ENCODE results near the gene PPP1R7.

Gene PPP1R7

DNA sequence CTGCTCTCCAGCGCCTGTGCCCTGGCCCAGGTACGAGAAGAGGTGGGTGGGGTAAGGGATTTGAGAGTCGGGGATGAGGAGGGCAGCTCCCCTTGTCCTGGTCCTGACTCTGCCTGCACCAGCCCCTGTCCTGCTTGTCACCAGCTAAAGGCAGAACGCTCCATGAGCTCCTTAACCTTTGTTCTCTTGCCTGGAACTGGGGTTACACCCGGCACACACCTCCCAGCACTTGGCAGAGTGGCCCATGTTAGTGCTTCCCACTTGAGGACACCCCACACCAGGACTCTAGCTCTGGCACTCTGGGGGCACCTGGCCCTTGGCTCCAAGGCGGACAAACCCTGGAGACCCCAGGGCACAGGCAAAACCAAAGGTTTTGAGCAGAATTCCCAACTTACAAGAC lies 57.4 kb downstream of the PPP1R7 start:
- H3K4me3 Mint-ChIP-seq = no peak overlapping the region
- H3K4me1 Mint-ChIP-seq = no peaks in the 10 kb centered on the region
- no peak for TF ChIP-seq CTCF (IDR thresholded peaks at IDR 0.05; ENCODE audit: unreplicated experiment in 3 of 3)
- no peaks in the 10 kb centered on the region for H3K9me3 Mint-ChIP-seq
- H3K36me3 Mint-ChIP-seq (ENCODE audit: low read depth) = no peaks in the 10 kb centered on the region
- H3K27me3 Mint-ChIP-seq (ENCODE audit: low read depth) = peaks cover 11% of the 10 kb centered on the region
- no peak overlapping the region for H3K27ac Mint-ChIP-seq

DNA sequence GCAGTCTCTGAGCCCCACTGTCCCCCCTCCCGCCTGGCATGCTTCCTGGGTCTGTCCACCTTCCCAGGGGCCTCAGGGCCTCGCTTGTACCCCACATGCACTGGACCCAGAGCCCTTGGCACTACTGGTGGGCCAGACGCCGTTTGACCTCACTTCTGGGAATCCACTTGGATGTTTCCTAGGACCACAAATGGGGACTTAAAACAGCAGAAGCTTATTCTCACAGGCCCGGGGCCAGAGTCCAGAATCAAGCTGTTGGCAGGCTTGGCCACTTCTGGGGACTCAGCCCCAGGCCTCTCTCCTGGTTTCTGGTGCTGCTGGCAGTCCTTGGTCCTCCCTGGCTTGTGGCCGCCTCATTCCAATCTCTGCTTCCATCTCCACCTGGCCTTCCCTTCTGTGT lies 57.8 kb downstream of the PPP1R7 start:
- Mint-ChIP-seq H3K4me1 (no peaks in the 10 kb centered on the region), H3K4me3 (no peak overlapping the region), H3K27ac (no peak overlapping the region), H3K9me3 (no peaks in the 10 kb centered on the region), H3K27me3 (ENCODE audit: low read depth) (peaks cover 11% of the 10 kb centered on the region), H3K36me3 (ENCODE audit: low read depth) (no peaks in the 10 kb centered on the region)
- no peak for TF ChIP-seq CTCF (IDR thresholded peaks at IDR 0.05; ENCODE audit: unreplicated experiment in 3 of 3)

DNA sequence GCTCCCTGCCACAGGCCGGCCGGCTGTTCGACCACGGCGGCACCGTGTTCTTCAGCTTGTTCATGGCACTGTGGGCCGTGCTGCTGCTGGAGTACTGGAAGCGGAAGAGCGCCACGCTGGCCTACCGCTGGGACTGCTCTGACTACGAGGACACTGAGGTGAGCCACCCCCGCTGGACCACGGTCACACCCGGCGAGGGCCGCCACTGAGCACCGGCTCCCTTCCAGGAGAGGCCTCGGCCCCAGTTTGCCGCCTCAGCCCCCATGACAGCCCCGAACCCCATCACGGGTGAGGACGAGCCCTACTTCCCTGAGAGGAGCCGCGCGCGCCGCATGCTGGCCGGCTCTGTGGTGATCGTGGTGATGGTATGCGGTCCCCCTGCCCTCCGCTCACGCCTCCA lies 59.0 kb downstream of the PPP1R7 start:
- no peak for TF ChIP-seq CTCF (IDR thresholded peaks at IDR 0.05; ENCODE audit: unreplicated experiment in 3 of 3)
- H3K9me3 Mint-ChIP-seq = no peaks in the 10 kb centered on the region
- no peak overlapping the region for H3K27ac Mint-ChIP-seq
- no peaks in the 10 kb centered on the region for H3K4me1 Mint-ChIP-seq
- no peak overlapping the region for H3K4me3 Mint-ChIP-seq
- no peaks in the 10 kb centered on the region for H3K36me3 Mint-ChIP-seq (ENCODE audit: low read depth)
- H3K27me3 Mint-ChIP-seq (ENCODE audit: low read depth) = peaks cover 14% of the 10 kb centered on the region

- Mint-ChIP-seq H3K36me3 (ENCODE audit: low read depth) (no peaks in the 10 kb centered on the region), H3K4me3 (no peak overlapping the region), H3K27ac (no peak overlapping the region), H3K9me3 (no peaks in the 10 kb centered on the region), H3K27me3 (ENCODE audit: low read depth) (peaks cover 14% of the 10 kb centered on the region), H3K4me1 (no peaks in the 10 kb centered on the region)
- no peak for TF ChIP-seq CTCF (IDR thresholded peaks at IDR 0.05; ENCODE audit: unreplicated experiment in 3 of 3)
These were observed 61.0 kb downstream of the PPP1R7 start for GRCh38 chr2:241211276-241211675.

DNA sequence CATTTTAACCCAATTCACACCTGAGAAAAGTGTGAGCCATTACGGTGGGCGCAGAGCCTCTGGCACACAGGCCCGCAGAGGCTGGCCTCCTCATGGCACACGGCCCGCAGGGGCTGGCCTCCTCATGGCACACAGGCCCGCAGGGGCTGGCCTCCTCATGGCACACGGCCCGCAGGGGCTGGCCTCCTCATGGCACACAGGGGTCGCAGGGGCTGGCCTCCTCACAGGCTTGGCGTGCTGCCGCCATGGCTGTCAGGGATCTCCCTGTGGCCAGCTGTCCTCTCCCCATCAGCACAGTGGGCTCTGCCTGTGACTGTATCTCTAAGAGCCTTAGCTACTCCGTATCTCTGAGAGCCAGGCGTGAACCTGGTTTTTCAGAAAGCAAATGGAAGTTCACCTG lies 62.8 kb downstream of the PPP1R7 start:
- Mint-ChIP-seq H3K9me3 (no peaks in the 10 kb centered on the region), H3K4me3 (no peak overlapping the region), H3K4me1 (no peaks in the 10 kb centered on the region), H3K27me3 (ENCODE audit: low read depth) (peaks cover 14% of the 10 kb centered on the region), H3K36me3 (ENCODE audit: low read depth) (no peaks in the 10 kb centered on the region), H3K27ac (no peak overlapping the region)
- TF ChIP-seq CTCF (IDR thresholded peaks at IDR 0.05; ENCODE audit: unreplicated experiment in 3 of 3) = no peak

GRCh38 chr2:241213567-241213966 lies 63.3 kb downstream of the PPP1R7 start:
- H3K4me1 Mint-ChIP-seq = peaks cover 2% of the 10 kb centered on the region
- H3K9me3 Mint-ChIP-seq = no peaks in the 10 kb centered on the region
- no peak for TF ChIP-seq CTCF (IDR thresholded peaks at IDR 0.05; ENCODE audit: unreplicated experiment in 3 of 3)
- H3K4me3 Mint-ChIP-seq = no peak overlapping the region
- peaks cover 14% of the 10 kb centered on the region for H3K27me3 Mint-ChIP-seq (ENCODE audit: low read depth)
- H3K27ac Mint-ChIP-seq = no peak overlapping the region
- no peaks in the 10 kb centered on the region for H3K36me3 Mint-ChIP-seq (ENCODE audit: low read depth)

All from nephron (organoid).